ENCODE data around the gene MSH6.

- no peak for TF ChIP-seq CTCF (IDR thresholded peaks at IDR 0.05; ENCODE audit: insufficient read depth, low read depth, low read length)
- no peak for TF ChIP-seq EZH2 (IDR thresholded peaks at IDR 0.05; ENCODE audit: insufficient read depth, low read length)
These were observed 15.5 kb upstream of the MSH6 start for GRCh38 chr2:47767497-47767844.

Data from astrocyte (in vitro differentiated cells and primary cell).